ENCODE data around the gene MED17. TPM values are rescaled to one million over a fixed set of nuclear protein-coding genes. Genes with fewer than 3 reads are reported as not detected.

The MED17 gene
- total RNA-seq, 4 donors from 2014 or later = 18.9 to 27.8 (median 22.3) TPM

DNA sequence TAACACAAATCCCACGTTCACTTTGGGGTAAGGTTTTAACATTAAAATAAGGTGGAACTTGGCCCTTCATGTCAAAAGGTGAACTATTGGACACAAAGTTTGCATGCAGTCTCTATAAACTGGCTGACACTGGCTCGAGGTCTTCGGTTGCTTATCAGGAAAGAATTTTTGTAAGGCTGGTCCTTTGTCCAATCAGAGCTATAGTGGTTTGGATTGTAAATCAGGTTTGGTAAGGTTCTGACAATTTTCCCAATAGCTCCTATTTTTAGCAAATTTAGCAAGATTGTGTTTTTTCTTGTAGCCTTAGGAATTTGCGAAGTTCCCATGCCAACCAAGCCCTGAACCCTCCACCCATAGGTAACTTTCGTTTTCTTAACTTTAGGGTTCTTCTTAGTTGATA, 17.6 kb upstream of the MED17 start:
- H3K4me3 ChIP-seq = no peak overlapping the region
- H3K27me3 ChIP-seq = no peaks in the 10 kb centered on the region
- no peaks in the 10 kb centered on the region for H3K9me3 ChIP-seq
- H3K4me1 ChIP-seq = peaks cover 0 to 5% (median 2%) of the 10 kb centered on the region in 4 donors
- TF ChIP-seq, protein P1, sequence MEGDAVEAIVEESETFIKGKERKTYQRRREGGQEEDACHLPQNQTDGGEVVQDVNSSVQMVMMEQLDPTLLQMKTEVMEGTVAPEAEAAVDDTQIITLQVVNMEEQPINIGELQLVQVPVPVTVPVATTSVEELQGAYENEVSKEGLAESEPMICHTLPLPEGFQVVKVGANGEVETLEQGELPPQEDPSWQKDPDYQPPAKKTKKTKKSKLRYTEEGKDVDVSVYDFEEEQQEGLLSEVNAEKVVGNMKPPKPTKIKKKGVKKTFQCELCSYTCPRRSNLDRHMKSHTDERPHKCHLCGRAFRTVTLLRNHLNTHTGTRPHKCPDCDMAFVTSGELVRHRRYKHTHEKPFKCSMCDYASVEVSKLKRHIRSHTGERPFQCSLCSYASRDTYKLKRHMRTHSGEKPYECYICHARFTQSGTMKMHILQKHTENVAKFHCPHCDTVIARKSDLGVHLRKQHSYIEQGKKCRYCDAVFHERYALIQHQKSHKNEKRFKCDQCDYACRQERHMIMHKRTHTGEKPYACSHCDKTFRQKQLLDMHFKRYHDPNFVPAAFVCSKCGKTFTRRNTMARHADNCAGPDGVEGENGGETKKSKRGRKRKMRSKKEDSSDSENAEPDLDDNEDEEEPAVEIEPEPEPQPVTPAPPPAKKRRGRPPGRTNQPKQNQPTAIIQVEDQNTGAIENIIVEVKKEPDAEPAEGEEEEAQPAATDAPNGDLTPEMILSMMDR (IDR thresholded peaks at IDR 0.05) = no peak
- TF ChIP-seq POLR2A (IDR thresholded peaks at IDR 0.05; ENCODE audit: low read depth) (no peak), POLR2AphosphoS5 (IDR thresholded peaks at IDR 0.05) (no peak), EP300 (IDR thresholded peaks at IDR 0.05) (no peak)
- peaks cover 2 to 38% (median 19%) of the 10 kb centered on the region in 4 donors for H3K36me3 ChIP-seq
- no peak for DNase-seq (ENCODE audit: extremely low spot score)
- intact Hi-C loops (cut with DNase I) = no loop called here
- H3K27ac ChIP-seq (replicated peaks in 1 of 4) = no peak overlapping the region
- WGBS = 95% methylated on average over 5 of the region's 5 CpGs

DNA sequence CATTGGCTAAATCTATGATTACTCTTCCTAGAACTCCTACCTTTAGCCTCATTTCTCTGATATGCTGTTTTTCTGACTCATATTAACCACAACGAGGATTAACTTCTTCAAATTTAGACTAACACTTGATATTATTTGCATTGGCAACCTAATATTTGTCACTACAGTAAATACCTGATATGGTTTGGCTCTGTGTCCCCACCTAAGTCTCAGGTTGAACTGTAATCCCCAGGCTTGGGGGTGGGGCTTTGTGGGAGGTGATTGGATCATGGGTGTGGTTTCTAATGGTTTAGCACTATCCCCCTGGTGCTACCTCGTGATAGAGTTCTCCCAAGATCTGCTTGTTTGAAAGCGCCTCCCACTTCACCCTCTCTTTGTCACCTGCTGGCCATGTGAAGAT, 17.1 kb upstream of the MED17 start:
- TF ChIP-seq EP300 (IDR thresholded peaks at IDR 0.05) (no peak), POLR2AphosphoS5 (IDR thresholded peaks at IDR 0.05) (no peak), POLR2A (IDR thresholded peaks at IDR 0.05; ENCODE audit: low read depth) (no peak)
- TF ChIP-seq, protein P1 (IDR thresholded peaks at IDR 0.05) = no peak
- no peak for DNase-seq (ENCODE audit: extremely low spot score)
- H3K4me1 ChIP-seq = peaks cover 0 to 5% (median 2%) of the 10 kb centered on the region in 4 donors
- H3K36me3 ChIP-seq = peaks cover 0 to 32% (median 15%) of the 10 kb centered on the region in 4 donors
- no peaks in the 10 kb centered on the region for H3K9me3 ChIP-seq
- intact Hi-C loops (cut with DNase I) = no loop called here
- H3K27ac ChIP-seq (replicated peaks in 1 of 4) = no peak overlapping the region
- no peaks in the 10 kb centered on the region for H3K27me3 ChIP-seq
- WGBS = 87% methylated on average over 3 of the region's 3 CpGs
- H3K4me3 ChIP-seq = no peak overlapping the region

DNA sequence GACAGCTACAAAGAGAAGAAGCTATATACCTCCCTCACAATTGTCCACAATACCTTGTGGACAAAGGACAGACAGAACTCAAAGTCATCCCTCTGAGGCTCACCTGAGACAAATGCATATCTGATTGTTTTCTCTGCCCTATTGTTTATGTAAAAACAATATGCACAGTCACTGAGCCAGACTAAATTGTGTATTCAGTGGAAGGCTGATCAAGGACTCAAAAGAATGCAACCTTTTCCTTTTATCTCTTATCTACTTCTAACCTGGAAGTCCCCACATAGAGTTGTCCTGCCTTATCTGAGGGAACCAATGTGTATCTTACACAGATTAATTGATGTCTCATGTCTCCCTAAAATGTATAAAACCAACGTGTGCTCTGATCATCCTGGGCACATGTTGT, 13.9 kb upstream of the MED17 start:
- no peak for DNase-seq (ENCODE audit: extremely low spot score)
- H3K4me3 ChIP-seq = no peak overlapping the region
- peaks cover 0 to 5% (median 2%) of the 10 kb centered on the region in 4 donors for H3K4me1 ChIP-seq
- H3K9me3 ChIP-seq = no peaks in the 10 kb centered on the region
- no peaks in the 10 kb centered on the region for H3K27me3 ChIP-seq
- intact Hi-C loops (cut with DNase I) = no loop called here
- H3K36me3 ChIP-seq = peaks cover 0 to under 1% (median 0%) of the 10 kb centered on the region in 4 donors
- TF ChIP-seq POLR2AphosphoS5 (IDR thresholded peaks at IDR 0.05) (no peak), EP300 (IDR thresholded peaks at IDR 0.05) (no peak), POLR2A (IDR thresholded peaks at IDR 0.05; ENCODE audit: low read depth) (no peak)
- TF ChIP-seq, protein P1 (IDR thresholded peaks at IDR 0.05) = no peak
- WGBS = 60% methylated on average over 1 of the region's 1 CpG
- H3K27ac ChIP-seq (replicated peaks in 1 of 4) = no peak overlapping the region

DNA sequence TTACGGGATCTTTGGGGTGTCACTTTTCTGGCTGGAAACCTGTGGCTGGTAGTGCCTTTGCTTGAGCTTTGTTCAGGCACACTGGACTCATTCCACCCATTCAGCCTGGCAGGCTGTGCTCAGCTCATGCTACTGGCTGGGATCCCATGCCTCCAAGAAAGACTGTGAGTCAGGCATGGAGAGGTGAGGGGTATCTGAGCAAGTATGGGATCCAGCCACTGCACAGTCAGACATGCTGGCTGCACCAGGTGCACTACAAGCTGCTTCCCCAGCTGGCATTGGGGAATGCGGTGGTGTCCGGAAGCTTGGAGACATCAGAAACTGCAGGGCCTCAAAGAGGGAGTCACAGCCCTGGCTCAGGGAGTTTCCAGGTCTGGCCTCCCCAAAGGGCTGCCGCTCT, 12.0 kb upstream of the MED17 start:
- DNase-seq (ENCODE audit: extremely low spot score) = no peak

More for the DNA sequence above, 12.0 kb upstream of the MED17 start:
- H3K27me3 ChIP-seq = no peaks in the 10 kb centered on the region
- H3K4me1 ChIP-seq = no peaks in the 10 kb centered on the region
- TF ChIP-seq POLR2A (IDR thresholded peaks at IDR 0.05; ENCODE audit: low read depth) (no peak), POLR2AphosphoS5 (IDR thresholded peaks at IDR 0.05) (no peak), EP300 (IDR thresholded peaks at IDR 0.05) (no peak)
- TF ChIP-seq, protein P1 (IDR thresholded peaks at IDR 0.05) = no peak
- H3K4me3 ChIP-seq = no peak overlapping the region
- H3K36me3 ChIP-seq = no peaks in the 10 kb centered on the region
- intact Hi-C loops (cut with DNase I) = no loop called here
- no peaks in the 10 kb centered on the region for H3K9me3 ChIP-seq
- H3K27ac ChIP-seq (replicated peaks in 1 of 4) = no peak overlapping the region
- WGBS = 97% methylated on average over 4 of the region's 4 CpGs
